Ishikawa (cell line): Measurements from ENCODE around the gene CUTC.

Experiments used
- EGR1 ChIP-seq: IDR thresholded peaks from 2 replicates; pipeline ENCODE4 v1.6.1; 2012
- NFIC ChIP-seq: IDR thresholded peaks from 2 replicates; pipeline ENCODE4 v1.6.1; 2012
- RAD21 ChIP-seq: IDR thresholded peaks from 2 replicates; pipeline ENCODE4 v1.6.1; 2012; ENCODE audit warnings: low read depth
- YY1 ChIP-seq: IDR thresholded peaks from 2 replicates; pipeline ENCODE4 v1.6.1; 2012; ENCODE audit warnings: low read depth
- TF ChIP-seq, protein P1 (sequence below): IDR thresholded peaks from 2 replicates; pipeline ENCODE4 v1.6.1; 2012; ENCODE audit warnings: low read depth, mild to moderate bottlenecking
- TF ChIP-seq, protein P2 (sequence below): IDR thresholded peaks from 2 replicates; pipeline ENCODE4 v1.6.1; 2012
- TF ChIP-seq, protein P3 (sequence below): IDR thresholded peaks from 2 replicates; pipeline ENCODE4 v1.6.1; 2012

DNA sequence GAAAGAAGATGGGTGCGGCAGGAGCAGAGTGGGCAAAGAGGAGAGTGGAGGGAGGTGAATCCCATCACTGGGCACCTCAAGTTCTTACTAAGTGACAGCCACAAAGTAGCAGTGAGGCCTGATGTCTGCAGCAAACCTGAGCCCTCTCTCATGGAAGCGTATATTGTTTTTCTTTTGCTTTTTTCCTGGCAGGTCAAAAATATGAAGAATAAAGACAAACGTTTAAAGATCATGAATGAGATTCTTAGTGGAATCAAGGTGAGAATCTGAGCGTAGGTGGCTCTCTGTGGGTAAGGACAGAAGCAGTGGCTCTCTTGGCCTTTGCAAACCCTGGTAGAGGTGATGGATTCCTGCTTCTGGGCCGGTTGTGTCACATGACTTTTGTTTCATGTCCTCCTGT, 73.2 kb downstream of the CUTC start:
- TF ChIP-seq RAD21 = no peak
- TF ChIP-seq, protein P1, sequence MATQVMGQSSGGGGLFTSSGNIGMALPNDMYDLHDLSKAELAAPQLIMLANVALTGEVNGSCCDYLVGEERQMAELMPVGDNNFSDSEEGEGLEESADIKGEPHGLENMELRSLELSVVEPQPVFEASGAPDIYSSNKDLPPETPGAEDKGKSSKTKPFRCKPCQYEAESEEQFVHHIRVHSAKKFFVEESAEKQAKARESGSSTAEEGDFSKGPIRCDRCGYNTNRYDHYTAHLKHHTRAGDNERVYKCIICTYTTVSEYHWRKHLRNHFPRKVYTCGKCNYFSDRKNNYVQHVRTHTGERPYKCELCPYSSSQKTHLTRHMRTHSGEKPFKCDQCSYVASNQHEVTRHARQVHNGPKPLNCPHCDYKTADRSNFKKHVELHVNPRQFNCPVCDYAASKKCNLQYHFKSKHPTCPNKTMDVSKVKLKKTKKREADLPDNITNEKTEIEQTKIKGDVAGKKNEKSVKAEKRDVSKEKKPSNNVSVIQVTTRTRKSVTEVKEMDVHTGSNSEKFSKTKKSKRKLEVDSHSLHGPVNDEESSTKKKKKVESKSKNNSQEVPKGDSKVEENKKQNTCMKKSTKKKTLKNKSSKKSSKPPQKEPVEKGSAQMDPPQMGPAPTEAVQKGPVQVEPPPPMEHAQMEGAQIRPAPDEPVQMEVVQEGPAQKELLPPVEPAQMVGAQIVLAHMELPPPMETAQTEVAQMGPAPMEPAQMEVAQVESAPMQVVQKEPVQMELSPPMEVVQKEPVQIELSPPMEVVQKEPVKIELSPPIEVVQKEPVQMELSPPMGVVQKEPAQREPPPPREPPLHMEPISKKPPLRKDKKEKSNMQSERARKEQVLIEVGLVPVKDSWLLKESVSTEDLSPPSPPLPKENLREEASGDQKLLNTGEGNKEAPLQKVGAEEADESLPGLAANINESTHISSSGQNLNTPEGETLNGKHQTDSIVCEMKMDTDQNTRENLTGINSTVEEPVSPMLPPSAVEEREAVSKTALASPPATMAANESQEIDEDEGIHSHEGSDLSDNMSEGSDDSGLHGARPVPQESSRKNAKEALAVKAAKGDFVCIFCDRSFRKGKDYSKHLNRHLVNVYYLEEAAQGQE = no peak
- TF ChIP-seq, protein P2, sequence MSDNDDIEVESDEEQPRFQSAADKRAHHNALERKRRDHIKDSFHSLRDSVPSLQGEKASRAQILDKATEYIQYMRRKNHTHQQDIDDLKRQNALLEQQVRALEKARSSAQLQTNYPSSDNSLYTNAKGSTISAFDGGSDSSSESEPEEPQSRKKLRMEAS = no peak
- TF ChIP-seq, protein P3, sequence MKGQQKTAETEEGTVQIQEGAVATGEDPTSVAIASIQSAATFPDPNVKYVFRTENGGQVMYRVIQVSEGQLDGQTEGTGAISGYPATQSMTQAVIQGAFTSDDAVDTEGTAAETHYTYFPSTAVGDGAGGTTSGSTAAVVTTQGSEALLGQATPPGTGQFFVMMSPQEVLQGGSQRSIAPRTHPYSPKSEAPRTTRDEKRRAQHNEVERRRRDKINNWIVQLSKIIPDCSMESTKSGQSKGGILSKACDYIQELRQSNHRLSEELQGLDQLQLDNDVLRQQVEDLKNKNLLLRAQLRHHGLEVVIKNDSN = no peak
- TF ChIP-seq NFIC = no peak
- no peak for TF ChIP-seq YY1
- no peak for TF ChIP-seq EGR1
